Loucy (cell line): ENCODE data around the gene APLF.

Experiments used
- CTCF ChIP-seq: fragments of 200-600 bp; sonication (generic); conservative IDR thresholded peaks from 2 replicates; pipeline ENCODE4 v1.5.1; 2014; ENCODE audit warnings: mild to moderate bottlenecking, antibody characterized with exemption, low read length
- EZH2phosphoT487 ChIP-seq: fragments of 200-600 bp; IDR thresholded peaks from 2 replicates; pipeline ENCODE4 v1.6.1; 2018; ENCODE audit warnings: antibody characterized with exemption, mild to moderate bottlenecking, moderate library complexity, borderline replicate concordance

DNA sequence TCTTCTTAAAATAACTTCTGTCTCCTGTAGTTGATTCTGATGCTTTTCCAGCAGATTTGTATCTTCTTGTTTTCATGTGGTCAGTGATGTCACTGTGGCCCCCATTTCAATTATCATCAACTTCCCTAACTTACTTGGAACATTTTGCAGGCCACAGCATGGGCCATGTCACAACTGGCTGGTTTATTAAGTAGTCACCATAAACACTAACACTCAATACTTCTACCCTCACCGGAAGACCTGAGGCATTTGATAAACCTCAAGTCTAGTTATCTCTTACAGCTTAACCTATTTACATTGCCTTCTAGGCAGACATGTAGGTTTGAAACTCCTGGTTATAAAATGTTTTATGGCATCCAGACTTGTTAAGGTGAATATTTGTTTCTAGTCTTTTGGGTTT, 138.6 kb downstream of the APLF start:
- TF ChIP-seq CTCF (no peak), EZH2phosphoT487 (no peak)
